Subcutaneous adipose tissue (tissue), 4 donors: ENCODE results near the gene IZUMO1R. TPM values are rescaled to one million over a fixed set of nuclear protein-coding genes. Genes with fewer than 3 reads are reported as not detected.

Source experiments
- CTCF ChIP-seq: fragments of 450-650 bp; IDR thresholded peaks from one replicate; pipeline ENCODE4 v1.5.1; 2016; ENCODE audit warnings: low read depth, mild to moderate bottlenecking, control low read depth, antibody characterized with exemption, moderate library complexity
- total RNA-seq, 4 donors: library from RNA; depleted of rRNA; stranded (reverse); fragments of >200 nt; gene quantifications; one replicate each; pipeline ENCODE4 v1.1.0, GENCODE V29; 2016

The IZUMO1R gene
- total RNA-seq, 4 donors from 2014 or later: not detected

DNA sequence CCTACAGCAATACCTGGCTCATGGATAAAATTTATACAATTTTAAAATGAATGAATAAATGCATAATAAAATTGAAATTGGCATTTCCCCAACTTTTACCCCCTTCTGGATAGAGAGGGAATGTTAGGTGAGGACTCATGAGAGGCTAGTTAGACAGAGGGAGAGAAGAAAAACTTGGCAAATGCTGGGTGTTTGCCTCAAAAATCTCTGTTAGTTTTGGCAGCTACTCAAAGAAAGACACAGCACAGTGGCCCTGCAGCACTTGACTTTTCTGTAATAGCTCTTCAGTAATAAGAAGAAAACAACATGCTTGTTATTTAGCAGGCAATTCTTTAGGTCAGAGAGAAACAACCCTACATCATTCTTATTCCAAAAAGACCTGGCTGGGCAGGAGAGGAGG lies 20.7 kb upstream of the IZUMO1R start:
- no peak for TF ChIP-seq CTCF

- no peak for TF ChIP-seq CTCF
Observed at GRCh38 chr11:94295534-94295933, 8.8 kb upstream of the IZUMO1R start.

DNA sequence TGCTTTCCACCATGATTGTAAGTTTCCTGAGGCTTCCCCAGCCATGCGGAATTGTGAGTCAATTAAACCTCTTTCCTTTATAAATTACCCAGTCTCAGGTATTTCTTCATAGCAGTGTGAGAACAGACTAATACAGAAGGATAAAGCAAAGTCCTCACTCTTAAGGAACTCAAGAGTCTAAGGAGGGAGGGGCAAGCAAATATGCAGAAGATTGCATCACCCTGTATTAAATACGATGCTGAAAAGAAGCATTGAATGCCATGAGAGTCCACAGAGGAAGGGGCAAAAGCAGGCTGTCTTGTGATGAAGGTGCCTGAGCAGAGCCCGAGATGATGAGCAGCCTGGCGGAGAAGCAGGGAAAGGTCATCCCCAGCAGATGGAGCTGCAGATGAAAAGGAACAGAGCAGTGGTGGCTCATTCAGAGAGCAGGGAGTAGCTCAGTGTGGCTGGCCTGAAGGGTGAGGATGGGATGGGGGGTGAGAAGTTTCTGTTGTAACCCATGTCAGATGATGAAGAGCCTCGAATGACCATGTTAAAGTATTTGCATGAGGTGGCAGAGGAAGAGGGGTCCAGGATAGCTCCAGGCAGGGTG lies 6.3 kb upstream of the IZUMO1R start:
- no peak for TF ChIP-seq CTCF

GRCh38 chr11:94302776-94303175 lies 1.6 kb upstream of the IZUMO1R start:
- no peak for TF ChIP-seq CTCF

- no peak for TF ChIP-seq CTCF
Observed at GRCh38 chr11:94305146-94305545, 766 bp downstream of the IZUMO1R start.

DNA sequence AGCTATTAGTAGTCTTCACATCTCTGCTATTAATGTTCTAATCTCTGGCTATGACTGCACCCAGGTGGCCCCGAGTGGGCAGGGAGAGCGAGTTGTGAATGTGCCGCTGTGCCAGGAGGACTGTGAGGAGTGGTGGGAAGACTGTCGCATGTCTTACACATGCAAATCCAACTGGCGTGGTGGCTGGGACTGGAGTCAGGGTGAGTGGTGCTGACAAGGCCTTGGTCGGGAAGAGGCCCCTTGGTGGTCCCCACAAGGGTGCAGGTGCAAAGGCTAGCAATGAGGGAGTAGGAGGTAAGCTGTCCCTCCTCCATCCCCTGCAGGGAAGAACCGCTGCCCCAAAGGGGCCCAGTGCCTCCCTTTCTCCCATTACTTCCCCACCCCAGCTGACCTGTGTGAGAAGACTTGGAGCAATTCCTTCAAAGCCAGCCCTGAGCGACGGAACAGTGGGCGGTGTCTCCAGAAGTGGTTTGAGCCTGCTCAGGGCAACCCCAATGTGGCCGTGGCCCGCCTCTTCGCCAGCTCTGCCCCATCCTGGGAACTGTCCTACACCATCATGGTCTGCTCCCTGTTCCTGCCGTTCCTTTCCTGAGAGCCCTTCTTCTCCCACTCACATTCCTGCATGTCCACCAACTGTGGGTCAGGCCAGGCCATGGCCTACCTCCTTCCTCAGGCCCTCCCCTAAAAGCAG lies 2.9 kb downstream of the IZUMO1R start:
- no peak for TF ChIP-seq CTCF

GRCh38 chr11:94308024-94308423 lies 3.6 kb downstream of the IZUMO1R start:
- no peak for TF ChIP-seq CTCF
